Hematopoietic multipotent progenitor cell (in vitro differentiated cells): Measurements from ENCODE around the gene SLAMF8. TPM values are rescaled to one million over a fixed set of nuclear protein-coding genes. Genes with fewer than 3 reads are reported as not detected.
A peak's percentile ranks its signal among the peaks of the same experiment; 100 is the strongest.

Experiments used
- DNase-seq, 3 donors: peaks; one replicate each; pipeline ENCODE4 v3.0.0-alpha.2; 2011 to 2015; ENCODE audit warnings: low read depth in 2 of 3, low spot score in 2 of 3
- total RNA-seq: library from RNA; depleted of rRNA; stranded (reverse); fragments of >200 nt; gene quantifications from one replicate; pipeline ENCODE4 v1.2.3, GENCODE V29; 2012

Gene SLAMF8
- total RNA-seq, 1 donor: 0.27 TPM

DNA sequence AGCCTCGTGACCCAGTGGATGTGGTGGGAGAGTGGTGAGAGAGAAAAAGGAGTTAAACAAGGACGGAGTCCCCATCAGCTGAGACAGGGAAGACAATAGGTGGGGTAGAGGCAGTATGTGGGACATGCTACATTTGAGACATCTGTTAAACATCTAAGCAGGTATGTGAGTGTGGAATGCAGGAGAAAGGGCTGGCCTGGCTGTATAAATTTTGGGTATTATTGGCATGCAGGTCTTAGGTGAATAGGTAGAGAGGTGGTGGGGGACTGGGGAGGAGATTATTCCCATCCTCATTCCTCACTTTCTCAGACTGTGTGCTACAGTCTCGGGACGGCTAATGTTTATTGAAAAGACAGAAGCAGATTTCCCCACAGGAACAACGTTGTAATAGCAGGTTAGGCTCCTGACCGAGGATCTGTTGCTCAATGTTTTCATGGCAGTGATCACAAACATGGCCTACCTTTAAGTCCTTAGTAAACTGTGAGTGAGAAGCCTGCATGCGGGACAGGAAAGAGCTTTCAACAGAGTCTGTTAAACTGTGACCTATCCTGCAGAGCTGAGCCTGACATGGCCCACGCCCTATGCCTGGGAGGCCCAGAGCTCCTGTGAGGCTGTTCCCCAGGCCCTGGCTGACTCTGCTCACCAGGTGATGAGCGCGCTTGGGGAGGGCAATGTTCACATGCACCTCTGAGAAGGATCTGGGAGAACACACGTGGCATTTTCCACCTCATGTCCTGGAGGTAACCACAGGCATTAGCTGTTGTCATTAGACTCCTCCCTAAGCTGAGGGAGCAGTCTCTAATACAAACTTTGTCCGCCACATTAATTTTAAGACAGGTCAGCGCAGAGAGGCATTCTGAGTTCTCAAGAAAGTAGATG lies 19.3 kb downstream of the SLAMF8 start:
- no peak for DNase-seq

DNA sequence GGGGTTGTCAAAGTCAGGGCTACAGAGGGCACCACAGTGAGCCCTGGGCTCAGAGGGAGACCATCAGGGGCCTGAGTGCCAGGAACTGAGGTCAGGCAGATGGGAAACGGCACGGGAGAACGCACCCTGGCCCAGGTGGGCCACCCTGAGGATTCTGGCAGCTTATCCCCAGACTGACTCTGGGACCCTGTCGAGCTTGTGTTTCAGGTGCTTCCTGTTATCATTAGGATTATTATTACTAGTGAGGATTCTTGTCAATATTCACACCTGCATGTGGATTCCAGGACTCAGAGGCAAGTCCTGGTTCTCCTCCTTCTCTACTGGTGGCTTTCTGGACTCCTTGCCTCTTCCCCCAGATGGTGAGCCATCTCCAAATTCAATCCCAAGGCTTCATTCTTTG lies 20.6 kb downstream of the SLAMF8 start:
- DNase-seq: no peak

DNA sequence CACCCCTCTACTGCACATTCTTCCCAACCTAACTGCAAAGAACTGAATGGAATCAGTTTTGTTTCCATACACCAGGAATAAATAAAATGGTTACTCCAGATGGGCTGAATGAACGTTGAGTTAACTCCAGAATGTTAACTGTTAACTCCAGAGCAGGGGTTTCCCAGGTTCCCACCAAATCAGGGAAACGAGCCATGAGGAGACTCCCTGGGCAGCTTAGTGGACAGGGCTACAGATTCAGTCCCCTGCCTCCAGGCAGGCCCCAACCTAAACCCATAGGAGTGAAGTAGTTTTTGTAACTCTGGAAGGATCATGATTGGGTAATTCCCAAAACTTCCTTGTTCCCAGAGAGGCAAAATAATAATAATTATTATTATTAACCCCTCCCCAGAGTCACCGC lies 21.7 kb downstream of the SLAMF8 start:
- DNase-seq: no peak

DNA sequence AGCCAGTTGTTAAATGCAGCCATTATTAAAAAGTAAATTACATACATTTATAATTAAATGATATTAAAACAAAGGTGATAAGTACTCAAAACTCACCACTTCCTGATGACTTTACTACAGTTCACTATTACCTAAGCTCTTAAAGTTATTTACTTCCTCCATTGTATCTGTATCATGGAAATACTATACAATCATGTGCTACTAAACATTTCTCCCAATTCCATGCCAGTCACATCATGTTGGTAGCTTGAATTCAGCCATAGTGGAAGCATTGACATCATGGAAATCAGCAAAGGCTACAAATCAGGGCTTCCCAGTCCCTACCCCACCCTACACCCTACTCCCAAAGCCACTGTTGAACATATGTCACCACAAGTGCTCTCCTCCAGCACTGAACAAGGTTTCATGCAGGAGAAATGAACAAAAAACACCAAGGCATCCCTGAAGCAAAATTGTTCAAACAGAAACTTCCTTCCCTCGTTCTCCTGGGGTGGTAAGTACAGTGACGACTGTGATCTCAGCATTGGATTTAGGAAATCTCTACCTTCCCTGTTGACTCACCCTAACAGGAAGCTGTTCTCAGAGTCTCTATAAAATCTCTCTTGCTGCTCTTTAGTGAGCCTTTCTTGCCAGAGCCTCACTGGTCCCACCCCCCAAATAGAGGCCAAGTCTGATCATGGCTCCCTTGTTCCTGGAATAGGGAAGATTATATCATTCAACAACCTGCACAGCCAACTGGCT lies 23.1 kb downstream of the SLAMF8 start:
- no peak for DNase-seq

DNA sequence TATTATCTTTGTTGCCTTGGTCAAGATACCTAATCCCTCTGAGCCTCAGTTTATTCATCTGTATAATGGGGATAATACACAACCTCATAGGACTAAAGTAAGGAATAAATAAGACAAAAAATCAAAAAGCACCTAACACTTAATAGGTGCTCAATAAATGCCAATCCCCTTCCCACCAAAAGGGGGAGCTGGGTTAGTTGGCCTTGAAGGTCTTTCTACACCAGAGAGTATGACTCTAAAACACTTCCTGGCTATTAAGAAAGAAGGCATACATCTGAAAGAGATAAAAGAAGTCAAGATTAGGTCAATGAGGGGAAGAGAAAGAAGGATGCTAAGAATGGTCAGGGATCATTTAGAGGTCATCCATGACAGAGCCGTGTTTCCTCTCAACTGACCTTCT lies 24.7 kb downstream of the SLAMF8 start:
- no peak for DNase-seq

DNA sequence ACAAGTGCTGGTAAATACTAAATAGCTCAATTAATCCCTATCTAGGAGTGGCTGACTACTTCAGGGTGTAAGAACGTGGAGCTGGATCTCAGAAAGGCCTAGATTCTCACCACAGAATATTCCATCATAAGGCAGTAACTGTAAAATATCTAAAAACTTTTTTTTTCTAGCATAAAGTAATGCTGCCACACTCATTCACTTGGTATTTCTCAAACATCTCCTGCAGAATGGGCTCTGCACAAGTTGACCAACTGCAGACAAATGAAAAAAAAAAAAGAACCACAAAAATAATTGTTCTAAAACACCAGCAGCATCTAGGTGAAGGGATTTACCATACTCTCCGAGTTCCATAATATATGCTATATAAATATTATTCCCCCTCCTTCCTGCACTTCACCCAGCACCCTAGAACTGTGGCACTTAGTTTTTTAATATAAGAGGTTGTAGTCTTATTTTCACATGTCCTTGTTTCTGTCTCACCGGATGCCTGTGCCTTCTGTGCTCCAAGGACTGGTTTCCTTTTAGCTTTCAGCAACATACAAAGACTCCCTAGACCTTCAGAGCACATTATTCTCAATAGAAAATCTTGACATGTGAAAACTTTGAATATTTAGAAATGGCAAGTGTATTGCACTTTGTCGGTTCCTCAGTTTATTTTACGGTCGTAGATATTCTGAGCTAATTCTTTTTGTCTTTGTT lies 26.9 kb downstream of the SLAMF8 start:
- DNase-seq: peak in 1 of 3 donors; percentile 28

DNA sequence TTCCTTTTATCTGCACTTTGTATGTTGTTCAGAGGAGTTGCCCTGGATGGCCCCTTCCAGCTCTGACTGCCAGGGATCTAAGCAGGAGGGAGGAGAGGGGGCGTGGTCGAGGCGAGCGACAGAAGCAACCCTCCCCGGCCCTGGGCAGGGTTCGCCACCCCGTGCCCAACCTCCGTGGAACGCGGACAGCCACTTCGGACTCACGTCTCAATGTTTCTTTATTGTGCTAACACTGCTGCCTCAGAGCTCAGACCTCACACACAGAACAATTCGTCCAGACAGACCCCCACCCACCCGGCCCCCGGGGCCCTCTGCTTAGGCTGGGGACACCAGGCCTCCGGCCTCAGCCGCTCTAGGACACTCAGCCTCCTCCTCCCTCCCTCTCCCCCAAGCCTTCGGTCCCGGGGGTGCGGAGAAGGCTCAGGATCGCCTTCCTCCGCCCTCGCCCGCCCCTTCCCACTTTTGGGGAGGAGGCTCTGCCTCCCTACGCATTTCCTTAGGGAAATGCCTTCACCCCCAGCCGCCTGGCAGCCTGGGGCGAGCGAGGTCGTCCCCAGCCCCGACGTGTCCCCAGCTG lies 27.5 kb downstream of the SLAMF8 start:
- peak in 1 of 3 donors; percentile 13 for DNase-seq

DNA sequence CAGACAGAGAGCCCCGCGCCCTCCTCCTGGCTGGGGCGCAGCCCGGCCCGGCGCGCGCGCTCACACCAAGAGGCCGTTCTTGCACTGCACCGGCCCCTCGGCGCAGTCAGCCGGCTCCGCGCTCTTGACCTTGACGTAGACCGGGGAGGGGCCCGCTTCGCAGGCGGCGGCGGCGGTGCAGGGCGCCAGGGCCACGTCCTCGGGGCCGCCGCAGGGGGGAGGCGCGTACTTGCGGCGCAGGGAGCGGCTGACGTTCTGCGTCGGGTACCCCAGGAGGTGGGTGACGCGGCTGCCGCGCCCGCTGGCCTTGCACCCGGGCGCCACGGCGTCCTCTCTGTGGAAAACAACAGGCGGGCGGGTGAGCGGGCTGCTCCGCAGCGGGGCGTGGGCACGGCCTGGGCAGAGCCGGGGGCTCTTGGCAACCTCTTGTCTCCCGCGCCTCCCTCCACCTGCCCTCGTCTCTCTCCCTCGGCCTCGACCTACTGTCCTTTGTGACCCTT lies 28.1 kb downstream of the SLAMF8 start:
- peak; percentile 50 to 77 (median 77) for DNase-seq

DNA sequence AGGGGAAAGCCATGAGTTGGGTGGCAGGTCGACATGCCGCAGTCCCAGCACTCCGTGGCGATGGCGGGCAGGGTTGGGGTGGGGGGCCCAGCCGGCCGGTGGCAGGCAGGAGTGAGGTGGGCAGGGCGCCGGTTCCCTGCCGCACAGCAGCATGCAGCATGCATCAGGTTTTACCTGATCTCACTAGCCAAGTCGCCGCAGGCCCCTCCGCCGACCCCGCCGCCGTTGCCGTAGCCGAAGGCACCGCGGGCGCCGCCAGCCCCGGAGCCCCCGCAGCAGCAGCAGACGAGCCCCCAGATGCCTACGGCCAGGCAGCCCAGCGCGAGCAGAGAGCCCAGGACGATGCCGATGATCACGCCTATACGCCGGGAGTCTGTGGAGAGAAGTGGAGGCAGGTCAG lies 29.0 kb downstream of the SLAMF8 start:
- DNase-seq: no peak

DNA sequence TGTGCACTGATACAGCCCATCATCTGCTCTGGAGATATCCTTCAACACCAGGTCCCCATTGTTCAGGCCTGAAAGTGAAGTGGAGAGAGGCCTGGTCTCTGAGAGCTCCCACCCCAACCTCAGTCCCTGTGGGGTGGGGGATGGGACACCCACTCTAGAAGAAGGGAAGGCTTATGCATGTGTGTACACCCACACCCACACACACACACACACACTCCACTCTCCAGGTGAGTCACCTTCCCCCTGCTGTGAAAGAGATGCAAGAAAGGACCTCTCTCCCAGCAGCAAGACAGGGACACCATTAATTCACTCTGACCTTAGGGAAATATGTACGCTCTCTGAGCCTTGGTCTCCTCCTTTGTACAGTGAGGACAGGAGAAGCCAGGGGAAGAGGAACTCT lies 29.9 kb downstream of the SLAMF8 start:
- DNase-seq: no peak

DNA sequence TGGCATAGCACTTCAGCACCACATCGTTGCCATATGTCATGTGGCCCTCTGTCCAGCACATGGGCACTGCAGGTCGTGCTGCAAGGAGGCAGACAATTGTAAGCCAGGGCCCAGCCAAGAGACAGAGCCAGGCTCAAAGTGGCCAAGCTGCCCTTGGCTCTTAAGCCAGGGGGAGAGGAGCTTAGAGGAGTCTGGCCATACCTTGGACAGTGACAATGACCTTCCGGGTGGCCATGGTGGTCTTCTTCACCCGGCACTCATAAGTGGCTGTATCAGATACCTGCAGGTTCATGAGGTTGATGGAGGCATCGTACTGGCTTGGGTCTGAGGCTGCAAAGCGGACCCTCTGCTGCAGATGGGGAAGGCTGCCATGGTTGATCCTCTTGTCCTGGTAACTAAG lies 31.2 kb downstream of the SLAMF8 start:
- DNase-seq: no peak

DNA sequence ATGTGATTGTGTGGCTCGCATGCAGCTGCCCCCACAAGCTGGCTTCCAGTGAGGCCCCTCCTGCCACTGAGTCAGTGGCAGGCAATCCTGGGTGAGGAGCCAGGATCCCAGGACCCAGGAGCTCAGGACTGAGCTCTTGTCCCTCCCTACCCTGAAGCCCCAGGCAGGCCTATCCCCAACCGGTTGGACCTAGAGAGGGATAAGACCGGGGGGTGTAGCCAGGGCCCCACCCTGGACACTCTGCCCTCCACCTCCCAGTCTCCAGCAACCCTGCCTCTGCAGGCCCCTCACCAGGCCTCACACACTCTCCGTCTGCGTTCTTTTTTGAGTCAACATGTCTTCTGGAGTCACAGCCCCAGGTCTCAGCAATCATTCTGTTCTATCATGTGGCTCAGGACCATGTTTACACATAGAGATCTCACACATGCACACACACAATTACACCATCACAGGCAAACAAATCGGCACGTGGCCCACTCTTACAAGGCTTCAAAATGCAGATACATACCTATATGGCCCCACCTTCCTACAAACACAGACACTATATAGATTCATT lies 33.2 kb downstream of the SLAMF8 start:
- DNase-seq: no peak

DNA sequence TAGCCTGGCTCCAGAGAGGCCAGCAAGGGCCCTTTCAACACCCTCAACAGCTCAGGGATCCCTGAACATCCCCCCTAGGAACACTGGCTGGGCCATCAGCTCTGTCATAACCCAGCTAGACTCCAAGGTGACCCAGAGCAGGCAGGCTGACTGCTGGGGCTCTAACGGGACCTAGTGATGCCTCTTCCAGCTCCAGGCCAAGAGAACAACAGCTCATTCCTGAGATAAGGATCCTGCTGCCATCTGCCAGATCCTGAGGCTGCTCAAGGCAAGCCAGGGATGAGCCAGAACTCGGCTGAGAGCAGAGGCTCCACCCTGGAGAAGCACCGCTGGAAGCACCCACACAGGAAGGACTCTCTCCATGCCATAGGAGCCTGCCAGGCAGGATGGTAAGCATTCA lies 33.8 kb downstream of the SLAMF8 start:
- DNase-seq: no peak

DNA sequence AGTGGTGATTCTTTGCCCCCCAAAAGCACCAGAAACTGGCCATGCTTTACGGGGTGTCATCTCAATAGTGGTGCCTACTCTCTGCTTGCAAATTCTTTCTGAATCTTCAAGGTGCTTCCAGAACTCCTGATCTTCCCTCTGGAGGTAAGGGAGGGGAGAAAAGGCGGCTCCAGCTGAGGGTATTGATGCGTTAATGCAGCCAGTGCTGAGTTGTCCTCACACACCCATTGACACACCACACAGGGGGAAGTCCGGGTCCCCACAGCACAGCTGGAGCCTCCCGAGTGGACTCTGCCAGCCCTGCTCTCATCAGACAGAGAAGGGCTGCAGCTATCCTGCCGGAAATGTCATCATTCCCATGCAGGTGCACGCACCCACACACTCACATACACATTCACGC lies 34.5 kb downstream of the SLAMF8 start:
- no peak for DNase-seq

DNA sequence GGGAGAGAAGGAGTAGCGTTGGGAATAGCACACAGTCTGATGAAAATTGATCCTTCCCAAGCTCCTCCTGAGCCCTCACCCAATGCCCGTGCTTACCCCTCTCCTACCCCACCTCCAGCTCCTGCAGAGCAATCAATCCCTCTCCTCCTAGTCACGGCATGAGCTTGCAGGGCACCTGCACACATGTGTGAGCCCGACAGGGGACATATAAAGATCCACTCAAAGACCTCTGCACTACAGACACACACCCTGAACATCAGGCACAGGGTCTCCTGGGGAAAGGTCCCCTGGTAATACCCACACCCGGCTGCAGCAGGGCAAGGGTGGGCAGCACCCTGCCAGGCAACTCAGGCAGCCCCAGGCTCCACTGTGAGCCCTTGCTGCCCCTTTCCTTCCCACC lies 35.4 kb downstream of the SLAMF8 start:
- no peak for DNase-seq

DNA sequence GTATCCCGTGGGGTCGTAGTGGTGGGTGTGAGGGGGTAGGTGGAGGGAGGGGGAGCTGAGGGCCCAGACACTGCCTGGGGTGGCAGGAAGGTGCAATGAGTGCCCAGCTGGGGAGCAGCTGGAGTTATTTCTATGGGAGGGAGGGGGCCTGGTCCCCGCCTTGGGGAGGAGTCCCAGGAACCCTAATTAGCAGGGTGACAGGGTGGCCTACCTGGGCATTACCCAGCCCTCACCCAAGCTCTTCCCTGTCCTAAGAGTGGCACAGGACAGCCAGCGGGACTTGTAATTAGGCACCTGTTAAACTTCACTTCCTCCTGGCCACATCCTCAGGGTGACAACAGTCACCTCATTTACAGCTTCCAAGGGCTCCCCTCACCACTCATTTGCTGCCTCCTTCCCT lies 35.9 kb downstream of the SLAMF8 start, which contains the start of gene VSIG8:
TSS of gene VSIG8 (minus strand) at position 101 of the 400 bp plus-strand sequence. CDS start 136 bp downstream, outside the sequence.
- no peak for DNase-seq

DNA sequence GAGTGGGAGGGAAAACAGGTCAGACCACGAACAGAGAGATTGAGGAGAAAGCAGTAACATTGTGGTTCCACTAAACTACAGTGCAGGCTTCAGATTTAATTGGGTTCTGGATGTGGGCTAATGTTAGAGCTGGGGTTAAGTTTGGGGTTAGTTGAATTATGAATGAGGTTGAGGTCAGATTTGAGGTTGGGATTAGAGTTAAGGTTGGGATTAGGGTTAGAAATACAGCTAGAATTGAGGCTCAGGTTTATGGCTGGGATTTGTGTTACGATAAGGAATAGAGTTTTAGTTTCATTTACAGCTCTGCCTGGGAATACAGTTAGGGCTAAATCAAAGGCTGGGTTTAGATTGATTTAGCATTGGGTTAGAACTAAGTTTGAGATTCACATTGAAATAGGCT lies 37.6 kb downstream of the SLAMF8 start:
- no peak for DNase-seq

DNA sequence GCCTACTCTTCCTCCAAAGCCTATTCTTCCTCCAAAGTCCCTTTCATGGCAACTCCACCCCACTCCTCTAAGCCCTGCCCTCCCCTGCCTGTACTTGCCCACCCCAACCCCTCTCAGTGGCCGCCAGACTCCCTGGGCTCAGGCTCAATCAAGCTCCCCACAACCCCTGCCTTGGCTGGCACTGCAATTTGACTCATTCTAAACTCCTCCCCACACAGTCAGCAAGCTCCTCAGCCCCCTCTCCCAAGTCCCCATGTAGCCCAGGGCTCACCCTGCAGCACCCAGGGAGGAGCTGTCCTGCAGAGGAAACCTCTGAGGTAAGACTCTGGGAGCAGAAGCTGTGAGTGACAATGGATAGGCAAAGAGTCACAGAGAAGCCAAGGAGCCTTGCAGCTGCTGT lies 39.4 kb downstream of the SLAMF8 start:
- DNase-seq: no peak

DNA sequence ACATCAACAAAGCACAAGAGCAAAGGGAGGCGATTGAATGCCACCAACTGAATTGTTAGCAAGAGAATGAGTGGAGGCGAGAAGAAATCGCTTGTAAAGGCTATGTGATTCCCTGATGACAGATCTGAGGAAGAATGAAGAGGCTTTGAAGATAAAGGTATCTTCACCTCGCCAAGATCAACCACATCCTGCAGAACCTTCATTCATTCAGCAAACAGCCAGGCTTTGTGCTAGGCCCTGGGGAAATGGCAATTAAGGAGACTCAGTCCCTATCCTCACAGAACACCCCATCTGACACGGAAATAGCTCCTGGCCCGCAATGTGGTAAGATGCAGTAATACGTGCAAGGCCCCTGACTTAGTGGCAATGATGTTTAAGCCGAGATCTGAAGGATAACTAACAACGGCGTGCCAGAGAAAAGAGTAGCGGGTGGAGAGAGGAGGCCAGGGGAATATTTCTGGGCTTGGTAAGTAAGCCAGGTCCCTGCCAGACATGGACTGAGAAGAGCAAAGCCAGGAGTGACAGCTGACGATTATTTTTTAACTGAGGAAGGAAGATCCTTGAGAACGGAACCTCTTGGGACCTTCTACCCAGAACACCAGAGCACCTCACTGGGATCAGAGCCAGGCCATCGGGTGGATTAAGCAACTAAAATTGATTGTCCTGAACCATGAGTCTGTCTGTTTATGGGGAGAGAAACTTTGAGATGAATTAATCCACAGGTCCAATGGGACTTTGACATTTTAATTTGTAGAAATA lies 40.4 kb downstream of the SLAMF8 start:
- no peak for DNase-seq

DNA sequence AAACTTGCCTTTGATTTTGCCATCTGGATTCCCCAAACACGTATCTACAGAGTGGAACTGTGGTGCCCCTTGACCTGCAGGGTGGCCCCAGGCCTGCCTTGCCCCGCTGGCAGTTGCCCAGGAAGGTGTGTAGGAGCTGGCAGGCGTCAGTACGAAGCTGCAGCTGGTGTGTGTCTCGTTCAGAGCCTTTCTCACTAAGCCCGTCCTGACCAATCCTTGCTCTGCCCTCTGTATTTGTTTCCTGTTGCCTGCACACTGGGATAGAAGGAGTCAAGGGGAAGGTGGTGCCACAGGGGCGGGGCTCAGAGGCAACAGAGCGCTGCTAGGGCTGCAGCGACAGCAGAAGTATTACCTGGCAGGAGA lies 41.0 kb downstream of the SLAMF8 start:
- DNase-seq: no peak
